SK-N-SH (cell line): ENCODE results near the gene HERC3.

Experiments
- CHD2 ChIP-seq: fragments of 150-350 bp; IDR thresholded peaks from 2 replicates; pipeline ENCODE4 v1.6.1; 2018; ENCODE audit warnings: low read length; ENCODE audit not compliant: partially characterized antibody
- EP300 ChIP-seq, 2 experiments: IDR thresholded peaks; 2 replicates each; pipeline versions ENCODE4 v1.4.0 to v1.6.1; 2012; ENCODE audit warnings: borderline replicate concordance in 1 of 2, low read depth in 1 of 2, low read length in 1 of 2
- EZH2phosphoT487 ChIP-seq: fragments of 200-600 bp; sonication (generic); IDR thresholded peaks from 2 replicates; pipeline ENCODE4 v1.6.1; 2017; ENCODE audit warnings: low read depth, mixed run types, mild to moderate bottlenecking, antibody characterized with exemption, moderate library complexity, borderline replicate concordance
- JUND ChIP-seq: IDR thresholded peaks from 2 replicates; pipeline ENCODE4 v1.4.0; 2012
- POLR2AphosphoS5 ChIP-seq: IDR thresholded peaks from 2 replicates; pipeline ENCODE4 v1.6.1; 2012; ENCODE audit warnings: low read depth, low read length
- RCOR1 ChIP-seq: fragments of 150-350 bp; IDR thresholded peaks from 2 replicates; pipeline ENCODE4 v1.6.1; 2017; ENCODE audit warnings: antibody characterized with exemption, low read length
- RXRA ChIP-seq: IDR thresholded peaks from 2 replicates; pipeline ENCODE4 v1.4.0; 2012; ENCODE audit warnings: low read depth, mild to moderate bottlenecking, borderline replicate concordance
- TEAD4 ChIP-seq: IDR thresholded peaks from 2 replicates; pipeline ENCODE4 v1.4.0; 2012; ENCODE audit warnings: mild to moderate bottlenecking, borderline replicate concordance; ENCODE audit not compliant: insufficient read depth
- USF2 ChIP-seq: fragments of 150-350 bp; IDR thresholded peaks from 2 replicates; pipeline ENCODE4 v1.6.1; 2017; ENCODE audit warnings: antibody characterized with exemption, low read length, low read depth, borderline replicate concordance
- ZBTB33 ChIP-seq: IDR thresholded peaks from 2 replicates; pipeline ENCODE4 v1.4.0; 2012; ENCODE audit warnings: low read depth, borderline replicate concordance
- TF ChIP-seq, protein P1 (sequence below): fragments of 200-600 bp; sonication (generic); IDR thresholded peaks from 2 replicates; pipeline ENCODE4 v1.6.1; 2017; ENCODE audit warnings: antibody characterized with exemption, mild to moderate bottlenecking, moderate library complexity
- TF ChIP-seq, protein P2 (sequence below): IDR thresholded peaks from 2 replicates; pipeline ENCODE4 v1.6.1; 2012; ENCODE audit warnings: mild to moderate bottlenecking, low read depth, low read length, moderate library complexity

DNA sequence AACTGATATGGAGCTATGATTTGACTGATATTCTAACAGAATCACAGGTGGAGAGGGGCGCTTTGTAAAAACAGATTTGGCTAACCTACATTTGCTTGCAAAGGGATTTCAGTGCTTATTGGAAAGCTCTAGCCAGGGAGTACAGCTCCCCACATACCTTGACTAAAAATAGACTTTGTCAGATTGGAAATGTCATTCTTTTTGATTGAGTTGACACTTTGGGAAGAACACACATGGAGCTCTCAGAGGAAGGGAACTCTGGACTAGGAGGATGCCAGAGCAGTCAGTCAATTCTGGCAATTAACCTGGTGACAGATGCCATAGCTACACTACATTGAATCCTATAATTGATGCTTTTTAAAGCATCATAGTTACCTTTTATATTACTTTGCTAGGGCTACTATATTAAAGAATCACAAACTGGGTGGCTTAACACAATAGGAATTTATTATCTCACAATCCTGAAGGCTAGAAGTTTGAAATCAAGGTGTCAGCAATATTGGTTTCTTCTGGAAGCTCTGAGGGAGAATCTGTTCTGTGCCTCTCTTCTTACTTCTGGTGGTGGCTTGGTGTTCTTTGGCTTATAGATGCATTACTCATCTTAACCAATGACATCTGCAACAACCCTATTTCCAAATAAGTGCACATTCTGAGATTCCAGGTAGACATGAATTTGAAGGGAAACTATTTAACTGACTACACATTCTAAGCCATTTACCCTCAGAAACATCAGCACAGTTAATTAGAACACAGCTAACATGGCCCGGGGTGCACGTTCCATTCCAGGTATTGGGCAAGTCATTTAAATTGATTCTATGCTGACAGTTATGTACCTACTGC, 8.4 kb upstream of the HERC3 start:
- TF ChIP-seq, protein P1, sequence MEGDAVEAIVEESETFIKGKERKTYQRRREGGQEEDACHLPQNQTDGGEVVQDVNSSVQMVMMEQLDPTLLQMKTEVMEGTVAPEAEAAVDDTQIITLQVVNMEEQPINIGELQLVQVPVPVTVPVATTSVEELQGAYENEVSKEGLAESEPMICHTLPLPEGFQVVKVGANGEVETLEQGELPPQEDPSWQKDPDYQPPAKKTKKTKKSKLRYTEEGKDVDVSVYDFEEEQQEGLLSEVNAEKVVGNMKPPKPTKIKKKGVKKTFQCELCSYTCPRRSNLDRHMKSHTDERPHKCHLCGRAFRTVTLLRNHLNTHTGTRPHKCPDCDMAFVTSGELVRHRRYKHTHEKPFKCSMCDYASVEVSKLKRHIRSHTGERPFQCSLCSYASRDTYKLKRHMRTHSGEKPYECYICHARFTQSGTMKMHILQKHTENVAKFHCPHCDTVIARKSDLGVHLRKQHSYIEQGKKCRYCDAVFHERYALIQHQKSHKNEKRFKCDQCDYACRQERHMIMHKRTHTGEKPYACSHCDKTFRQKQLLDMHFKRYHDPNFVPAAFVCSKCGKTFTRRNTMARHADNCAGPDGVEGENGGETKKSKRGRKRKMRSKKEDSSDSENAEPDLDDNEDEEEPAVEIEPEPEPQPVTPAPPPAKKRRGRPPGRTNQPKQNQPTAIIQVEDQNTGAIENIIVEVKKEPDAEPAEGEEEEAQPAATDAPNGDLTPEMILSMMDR: no peak
- TF ChIP-seq TEAD4: no peak
- TF ChIP-seq, protein P2, sequence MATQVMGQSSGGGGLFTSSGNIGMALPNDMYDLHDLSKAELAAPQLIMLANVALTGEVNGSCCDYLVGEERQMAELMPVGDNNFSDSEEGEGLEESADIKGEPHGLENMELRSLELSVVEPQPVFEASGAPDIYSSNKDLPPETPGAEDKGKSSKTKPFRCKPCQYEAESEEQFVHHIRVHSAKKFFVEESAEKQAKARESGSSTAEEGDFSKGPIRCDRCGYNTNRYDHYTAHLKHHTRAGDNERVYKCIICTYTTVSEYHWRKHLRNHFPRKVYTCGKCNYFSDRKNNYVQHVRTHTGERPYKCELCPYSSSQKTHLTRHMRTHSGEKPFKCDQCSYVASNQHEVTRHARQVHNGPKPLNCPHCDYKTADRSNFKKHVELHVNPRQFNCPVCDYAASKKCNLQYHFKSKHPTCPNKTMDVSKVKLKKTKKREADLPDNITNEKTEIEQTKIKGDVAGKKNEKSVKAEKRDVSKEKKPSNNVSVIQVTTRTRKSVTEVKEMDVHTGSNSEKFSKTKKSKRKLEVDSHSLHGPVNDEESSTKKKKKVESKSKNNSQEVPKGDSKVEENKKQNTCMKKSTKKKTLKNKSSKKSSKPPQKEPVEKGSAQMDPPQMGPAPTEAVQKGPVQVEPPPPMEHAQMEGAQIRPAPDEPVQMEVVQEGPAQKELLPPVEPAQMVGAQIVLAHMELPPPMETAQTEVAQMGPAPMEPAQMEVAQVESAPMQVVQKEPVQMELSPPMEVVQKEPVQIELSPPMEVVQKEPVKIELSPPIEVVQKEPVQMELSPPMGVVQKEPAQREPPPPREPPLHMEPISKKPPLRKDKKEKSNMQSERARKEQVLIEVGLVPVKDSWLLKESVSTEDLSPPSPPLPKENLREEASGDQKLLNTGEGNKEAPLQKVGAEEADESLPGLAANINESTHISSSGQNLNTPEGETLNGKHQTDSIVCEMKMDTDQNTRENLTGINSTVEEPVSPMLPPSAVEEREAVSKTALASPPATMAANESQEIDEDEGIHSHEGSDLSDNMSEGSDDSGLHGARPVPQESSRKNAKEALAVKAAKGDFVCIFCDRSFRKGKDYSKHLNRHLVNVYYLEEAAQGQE: no peak
- TF ChIP-seq RCOR1: no peak
- TF ChIP-seq EP300 (IDR thresholded peaks at IDR 0.05; ENCODE audit: borderline replicate concordance in 1 of 2, low read depth in 1 of 2, low read length in 1 of 2): no peak
- TF ChIP-seq JUND: no peak
- no peak for TF ChIP-seq RXRA
- TF ChIP-seq POLR2AphosphoS5: no peak
- TF ChIP-seq ZBTB33: no peak
- TF ChIP-seq USF2: no peak
- no peak for TF ChIP-seq EZH2phosphoT487
- TF ChIP-seq CHD2: no peak
